GM12891 (cell line): ENCODE data around the gene POU2F1.

ENCODE experiments used
- DNase-seq: peaks from one replicate; pipeline ENCODE4 v3.0.0; 2011; ENCODE audit warnings: low spot score; ENCODE audit not compliant: insufficient read length
- FAIRE-seq: peaks from 2 replicates; lab custom pipeline; 2011; peaks lifted over from hg19 to GRCh38; lab: Jason Lieb, UNC
- PAX5 ChIP-seq: IDR thresholded peaks from 2 replicates; pipeline ENCODE4 v1.6.1; 2011; ENCODE audit warnings: low read length, moderate library complexity, mild to moderate bottlenecking; ENCODE audit not compliant: insufficient read depth, severe bottlenecking
- POLR2A ChIP-seq: IDR thresholded peaks from 2 replicates; pipeline ENCODE4 v1.6.1; 2011; ENCODE audit warnings: low read depth, low read length, control low read depth
- POLR2AphosphoS5 ChIP-seq: IDR thresholded peaks from 2 replicates; pipeline ENCODE4 v1.6.1; 2011; ENCODE audit warnings: low read depth, low read length, control low read depth
- POU2F2 ChIP-seq: IDR thresholded peaks from 2 replicates; pipeline ENCODE4 v1.6.1; 2011; ENCODE audit warnings: low read depth, mild to moderate bottlenecking, control low read depth, low read length, moderate library complexity
- SPI1 ChIP-seq: IDR thresholded peaks from 2 replicates; pipeline ENCODE4 v1.6.1; 2011; ENCODE audit warnings: low read depth, low read length, control low read depth
- TAF1 ChIP-seq: IDR thresholded peaks from 2 replicates; pipeline ENCODE4 v1.6.1; 2011; ENCODE audit warnings: low read depth, low read length, control low read depth

Gene POU2F1

DNA sequence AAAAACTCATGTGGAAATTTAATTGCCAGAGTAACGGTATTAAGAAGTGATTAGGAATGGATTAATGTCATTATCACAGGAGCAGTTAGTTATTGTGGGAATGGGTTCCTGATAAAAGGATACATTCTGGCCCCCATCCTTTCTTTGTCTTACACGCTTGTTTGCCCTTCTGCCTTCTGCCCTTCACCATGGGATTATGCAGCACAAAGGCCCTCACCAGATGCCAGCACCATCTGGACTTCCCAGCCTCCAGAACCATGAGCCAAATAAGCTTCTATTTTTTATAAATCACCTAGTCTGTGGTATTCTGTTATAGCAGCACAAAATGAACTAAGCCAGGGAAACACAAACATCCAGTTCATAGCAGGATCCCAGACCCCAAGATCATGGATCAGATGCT lies 33.9 kb upstream of the POU2F1 start:
- FAIRE-seq (no peak), DNase-seq (no peak)
- TF ChIP-seq POLR2A (no peak), TAF1 (no peak), POU2F2 (no peak), SPI1 (no peak), POLR2AphosphoS5 (no peak), PAX5 (no peak)

DNA sequence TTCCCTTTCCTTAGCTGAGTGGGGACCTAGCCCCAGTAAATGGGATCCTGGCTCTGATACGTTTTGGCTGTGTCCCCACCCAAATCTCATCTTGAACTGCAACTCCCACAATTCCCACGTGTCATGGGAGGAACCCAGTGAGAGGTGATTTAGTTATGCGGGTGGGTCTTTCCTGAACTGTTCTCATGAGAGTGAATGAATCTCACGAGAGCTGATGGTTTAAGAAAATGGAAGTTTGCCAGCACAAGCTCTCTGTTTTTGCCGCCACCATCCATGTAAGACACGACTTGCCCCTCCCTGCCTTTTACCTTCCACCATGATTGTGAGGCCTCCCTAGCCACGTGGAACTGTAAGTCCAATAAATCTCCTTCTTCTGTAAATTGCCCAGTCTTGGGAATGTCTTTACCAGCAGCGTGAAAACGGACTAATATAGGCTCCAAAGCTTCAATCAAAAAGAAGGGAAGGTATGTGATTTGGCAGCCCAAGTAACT lies 29.9 kb upstream of the POU2F1 start:
- no peak for TF ChIP-seq POLR2AphosphoS5
- TF ChIP-seq POLR2A: no peak
- no peak for TF ChIP-seq PAX5
- TF ChIP-seq POU2F2: no peak
- TF ChIP-seq SPI1: no peak
- TF ChIP-seq TAF1: no peak
- FAIRE-seq (no peak), DNase-seq (no peak)

DNA sequence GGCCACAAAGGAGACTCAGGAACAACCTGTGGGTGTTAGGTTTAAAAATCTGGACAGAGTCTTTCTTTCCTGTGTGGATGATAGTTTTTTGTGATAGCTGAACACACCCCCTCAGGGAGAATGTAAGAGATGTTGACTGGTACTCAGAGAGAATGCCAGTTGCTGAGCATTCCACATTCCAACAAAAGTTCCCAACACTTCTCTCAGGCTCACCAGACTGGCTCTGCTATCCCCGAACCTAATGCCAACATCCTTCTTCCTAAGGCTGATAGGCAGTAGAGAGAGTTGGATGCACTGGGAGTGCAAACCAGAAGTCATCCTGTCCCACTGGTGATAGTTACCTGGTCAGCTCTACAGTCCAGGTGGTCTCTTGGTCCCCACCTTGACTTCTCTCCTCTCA lies 28.7 kb upstream of the POU2F1 start:
- FAIRE-seq (no peak), DNase-seq (no peak)
- no peak for TF ChIP-seq TAF1
- TF ChIP-seq POLR2A: no peak
- TF ChIP-seq SPI1: no peak
- TF ChIP-seq POU2F2: no peak
- TF ChIP-seq PAX5: no peak
- TF ChIP-seq POLR2AphosphoS5: no peak

DNA sequence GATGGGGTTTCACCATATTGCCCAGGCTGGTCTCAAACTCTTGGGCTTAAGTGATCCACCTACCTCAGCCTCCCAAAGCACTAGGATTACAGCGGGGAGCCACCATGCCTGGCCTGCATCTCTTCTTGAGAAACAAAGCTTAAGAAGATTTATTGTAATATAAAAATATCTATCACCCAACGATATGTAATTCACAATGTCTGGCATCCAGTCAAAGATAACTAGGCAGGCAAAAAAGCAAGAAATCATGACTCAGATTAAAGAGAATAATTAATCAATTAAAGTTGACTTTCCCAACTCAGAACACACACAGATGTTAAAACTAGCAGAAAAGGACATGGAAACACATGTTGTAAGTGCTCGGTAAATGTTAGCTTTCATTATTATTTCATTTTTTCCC lies 26.5 kb upstream of the POU2F1 start:
- no peak for FAIRE-seq
- TF ChIP-seq TAF1: no peak
- DNase-seq: no peak

DNA sequence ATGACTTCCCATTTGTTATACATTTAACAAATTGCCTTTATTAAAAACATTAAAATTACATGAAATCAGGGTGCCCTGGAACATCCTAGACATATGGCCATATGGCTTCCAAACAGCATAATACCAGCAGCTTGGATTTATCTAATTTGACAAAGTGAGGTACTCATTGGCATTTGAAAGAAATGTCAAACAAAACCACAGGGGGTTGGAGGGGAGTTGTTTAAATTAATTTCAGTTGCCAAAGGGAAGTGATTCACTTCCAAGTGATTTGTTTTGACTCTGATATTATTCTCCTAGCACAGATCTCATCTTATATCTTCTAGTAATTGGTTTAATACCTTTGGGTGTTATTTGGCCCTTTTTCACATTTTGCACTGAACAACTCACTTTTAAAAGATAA lies 24.5 kb upstream of the POU2F1 start:
- TF ChIP-seq POLR2A (no peak), PAX5 (no peak), POLR2AphosphoS5 (no peak), POU2F2 (no peak), SPI1 (no peak), TAF1 (no peak)
- FAIRE-seq (no peak), DNase-seq (no peak)

DNA sequence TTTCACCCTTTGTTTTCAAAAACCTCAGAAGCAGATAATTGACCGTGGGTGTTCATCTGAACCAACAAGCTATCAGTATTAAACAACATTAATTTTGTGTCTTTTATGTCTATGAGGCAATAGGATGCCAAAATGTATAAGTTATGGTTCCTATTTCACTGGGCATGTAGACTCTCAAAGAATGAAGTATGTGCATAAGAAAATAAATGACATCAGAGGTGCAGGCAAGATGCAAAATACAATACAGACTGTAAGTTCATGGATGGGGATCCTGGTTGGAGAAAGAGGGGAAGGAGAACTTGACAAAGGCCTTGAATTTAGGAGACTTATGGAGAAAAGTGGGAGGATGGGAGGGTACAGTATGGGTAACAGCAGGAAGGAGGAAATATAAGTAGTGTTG lies 23.4 kb upstream of the POU2F1 start:
- no peak for FAIRE-seq
- no peak for TF ChIP-seq SPI1
- no peak for TF ChIP-seq POLR2A
- TF ChIP-seq TAF1: no peak
- no peak for TF ChIP-seq POLR2AphosphoS5
- no peak for TF ChIP-seq POU2F2
- TF ChIP-seq PAX5: no peak
- no peak for DNase-seq

DNA sequence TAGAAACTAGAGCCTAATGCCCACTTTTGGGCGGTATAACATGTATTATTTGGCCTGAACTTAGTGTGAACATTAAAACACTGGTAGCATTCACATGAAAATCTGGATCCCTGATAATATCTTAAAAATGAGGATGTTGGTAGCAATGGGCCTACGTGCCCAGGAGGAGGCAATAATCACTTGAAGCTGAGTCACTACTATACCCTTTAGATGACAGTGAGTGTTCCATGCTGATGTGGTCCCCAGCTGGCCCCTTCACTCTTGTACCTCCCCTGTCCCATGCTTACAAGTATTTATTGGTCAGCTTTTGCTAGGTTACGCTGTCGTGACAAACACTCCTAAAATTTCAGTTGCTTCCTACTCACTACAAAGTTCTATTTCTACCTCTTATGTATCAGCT lies 23.0 kb upstream of the POU2F1 start:
- TF ChIP-seq POU2F2 (no peak), PAX5 (no peak), POLR2A (no peak), SPI1 (no peak), POLR2AphosphoS5 (no peak), TAF1 (no peak)
- FAIRE-seq (no peak), DNase-seq (no peak)

DNA sequence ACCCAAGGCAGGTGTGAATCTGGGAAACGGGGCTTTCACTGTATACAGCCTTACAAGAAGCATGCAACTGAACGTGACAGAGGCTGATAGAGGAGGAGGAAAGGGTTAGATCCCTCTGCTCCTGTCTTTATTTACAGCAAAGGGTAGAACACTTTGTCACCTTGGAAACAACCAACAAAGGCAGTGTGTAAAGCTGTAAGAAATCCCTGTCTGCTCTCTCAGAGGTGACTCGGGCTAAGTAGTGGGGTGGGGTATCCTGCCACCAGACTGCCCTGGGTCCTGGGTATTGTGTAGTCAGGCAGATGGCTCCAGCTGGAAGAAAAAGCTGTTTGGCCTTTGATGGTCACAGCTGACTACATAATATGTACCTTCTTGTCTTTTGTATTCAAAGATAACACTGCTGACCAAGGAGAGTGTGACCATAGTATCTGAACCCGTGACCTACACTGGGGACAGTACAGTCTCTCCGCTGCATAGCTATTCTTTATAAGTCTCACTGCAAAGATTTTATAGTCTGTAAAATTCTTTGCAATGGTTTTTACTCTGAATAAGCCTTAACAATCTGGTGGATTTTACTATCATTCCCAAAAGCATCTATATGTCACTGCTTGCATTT lies 22.1 kb upstream of the POU2F1 start:
- DNase-seq (no peak), FAIRE-seq (no peak)
- TF ChIP-seq POU2F2 (no peak), SPI1 (no peak), POLR2A (no peak), PAX5 (no peak), TAF1 (no peak), POLR2AphosphoS5 (no peak)

DNA sequence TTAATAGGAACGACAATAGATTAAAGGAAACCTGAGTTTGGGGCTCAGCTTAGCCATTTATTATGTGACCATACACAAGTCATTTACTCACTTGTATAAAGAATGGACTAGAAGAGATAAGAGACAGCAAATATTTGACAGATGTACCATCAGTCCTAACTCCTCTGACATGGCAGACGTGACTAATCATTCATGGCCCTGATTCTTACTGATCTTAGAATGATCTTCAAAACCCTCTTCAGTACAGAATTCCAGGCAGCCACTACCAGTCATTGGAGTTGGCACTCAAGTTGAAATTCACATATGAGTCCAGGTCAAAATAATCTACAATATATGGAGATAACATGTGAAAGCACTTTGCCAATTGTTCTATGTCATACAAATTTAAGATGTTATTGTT lies 21.0 kb upstream of the POU2F1 start:
- TF ChIP-seq POU2F2 (no peak), PAX5 (no peak)
- DNase-seq (no peak), FAIRE-seq (no peak)

DNA sequence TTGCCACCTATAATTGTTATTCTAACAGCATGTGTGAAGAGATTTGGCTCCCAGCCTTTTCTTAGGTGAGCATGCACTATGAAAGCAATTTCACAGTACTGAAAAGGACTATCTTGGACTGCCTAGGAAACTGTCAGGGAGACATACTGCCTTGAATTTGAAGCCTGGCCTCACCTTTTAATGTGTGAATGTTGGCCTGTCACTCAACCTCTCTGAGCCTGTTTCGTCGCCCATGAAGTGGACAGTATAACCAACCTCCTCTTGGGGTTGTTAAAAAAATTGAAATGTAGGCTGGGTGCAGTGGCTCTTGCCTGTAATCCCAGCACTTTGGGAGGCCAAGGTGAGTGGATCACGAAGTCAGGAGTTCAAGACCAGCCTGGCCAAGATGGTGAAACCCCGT lies 20.4 kb upstream of the POU2F1 start:
- DNase-seq: no peak
- FAIRE-seq: no peak
- TF ChIP-seq POLR2A (no peak), POU2F2 (no peak)

DNA sequence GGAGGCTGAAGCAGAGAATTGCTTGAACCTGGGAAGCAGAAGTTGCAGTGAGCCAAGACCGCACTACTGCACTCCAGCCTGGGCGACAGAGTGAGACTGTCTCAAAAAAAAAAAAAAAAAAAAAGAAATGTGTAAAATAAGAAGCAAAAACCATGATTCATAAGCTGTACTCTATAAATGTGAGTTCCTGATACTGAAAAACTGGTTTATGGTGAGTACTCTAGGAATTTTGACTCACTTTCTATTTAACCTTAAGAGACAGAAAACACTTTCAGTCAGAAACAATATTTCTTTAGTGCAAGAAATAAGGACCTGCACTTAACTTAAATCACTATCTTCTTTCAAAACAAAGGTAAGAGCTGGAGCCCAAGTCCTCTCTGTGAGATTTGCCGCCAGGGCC lies 19.9 kb upstream of the POU2F1 start:
- DNase-seq (no peak), FAIRE-seq (no peak)
- TF ChIP-seq PAX5 (no peak), SPI1 (no peak), POLR2AphosphoS5 (no peak), POU2F2 (no peak), TAF1 (no peak), POLR2A (no peak)
